Gastrocnemius medialis (tissue), 4 donors: ENCODE measurements around the gene VWA8.

Source experiments
- POLR2A ChIP-seq, 2 donors: fragments of 450-650 bp; IDR thresholded peaks; one replicate each; pipeline ENCODE4 v1.6.1; 2017; ENCODE audit warnings: antibody characterized with exemption in 2 of 2, mild to moderate bottlenecking in 2 of 2, moderate library complexity in 2 of 2
- TF ChIP-seq, protein P1 (sequence below), 5 experiments: fragments of 450-650 bp in 3 of 5; fragments of 200-600 bp in 2 of 5; sonication (generic) in 2 of 5; IDR thresholded peaks in 4 of 5; conservative IDR thresholded peaks in 1 of 5; 1 replicate in 4 of 5; 2 replicates in 1 of 5; pipeline ENCODE4 v1.5.1; 2016 to 2019; ENCODE audit warnings: antibody characterized with exemption in 5 of 5, mild to moderate bottlenecking in 3 of 5, moderate library complexity in 3 of 5

DNA sequence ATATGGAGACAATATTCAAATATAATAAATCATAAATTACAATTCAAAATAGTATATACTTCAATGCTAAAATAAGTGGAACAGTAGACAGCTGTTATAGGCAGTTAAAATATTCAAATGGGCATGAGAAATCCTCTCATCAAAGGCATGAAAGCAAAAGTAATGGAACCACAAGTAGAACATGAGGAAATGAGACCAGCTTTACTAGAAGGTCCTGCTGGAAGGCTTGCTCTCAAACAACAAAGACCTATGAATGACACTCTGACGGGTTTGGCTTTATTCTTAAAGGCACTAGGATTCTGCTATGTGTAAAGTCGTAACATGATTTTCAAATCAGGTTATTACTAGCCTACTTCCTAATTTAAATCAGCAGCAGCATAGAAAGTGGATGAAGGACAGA lies 148.1 kb downstream of the VWA8 start:
- TF ChIP-seq, protein P1, sequence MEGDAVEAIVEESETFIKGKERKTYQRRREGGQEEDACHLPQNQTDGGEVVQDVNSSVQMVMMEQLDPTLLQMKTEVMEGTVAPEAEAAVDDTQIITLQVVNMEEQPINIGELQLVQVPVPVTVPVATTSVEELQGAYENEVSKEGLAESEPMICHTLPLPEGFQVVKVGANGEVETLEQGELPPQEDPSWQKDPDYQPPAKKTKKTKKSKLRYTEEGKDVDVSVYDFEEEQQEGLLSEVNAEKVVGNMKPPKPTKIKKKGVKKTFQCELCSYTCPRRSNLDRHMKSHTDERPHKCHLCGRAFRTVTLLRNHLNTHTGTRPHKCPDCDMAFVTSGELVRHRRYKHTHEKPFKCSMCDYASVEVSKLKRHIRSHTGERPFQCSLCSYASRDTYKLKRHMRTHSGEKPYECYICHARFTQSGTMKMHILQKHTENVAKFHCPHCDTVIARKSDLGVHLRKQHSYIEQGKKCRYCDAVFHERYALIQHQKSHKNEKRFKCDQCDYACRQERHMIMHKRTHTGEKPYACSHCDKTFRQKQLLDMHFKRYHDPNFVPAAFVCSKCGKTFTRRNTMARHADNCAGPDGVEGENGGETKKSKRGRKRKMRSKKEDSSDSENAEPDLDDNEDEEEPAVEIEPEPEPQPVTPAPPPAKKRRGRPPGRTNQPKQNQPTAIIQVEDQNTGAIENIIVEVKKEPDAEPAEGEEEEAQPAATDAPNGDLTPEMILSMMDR (IDR thresholded peaks at IDR 0.05 in 4 of 5, conservative IDR thresholded peaks at IDR 0.05 in 1 of 5), result no peak
- no peak for TF ChIP-seq POLR2A (IDR thresholded peaks at IDR 0.05)
